Measurements from ENCODE around the gene SGMS1. TPM values are rescaled to one million over a fixed set of nuclear protein-coding genes. Genes with fewer than 3 reads are reported as not detected.

SGMS1 gene
- total RNA-seq, 1 experiment from 2014 or later = 24.7 TPM

- DNase-seq (ENCODE audit: unreplicated experiment) = no peak
- peaks cover 9% of the 10 kb centered on the region for H3K9me3 Mint-ChIP-seq (ENCODE audit: unreplicated experiment)
- H3K36me3 Mint-ChIP-seq (ENCODE audit: insufficient read depth, unreplicated experiment) = peaks cover 12% of the 10 kb centered on the region
- POLR2A ChIA-PET = interaction anchor here (0.7 to 1.8 kb wide), 3 partner anchors 24 to 118 kb away, joined by 3 to 5 read pairs (median 3); no protein-coding TSS in a partner anchor
- no peaks in the 10 kb centered on the region for H3K27me3 Mint-ChIP-seq (ENCODE audit: insufficient read depth, unreplicated experiment)
- CTCF ChIA-PET = interaction anchor here (0.5 kb wide), 1 partner anchor 96 kb away, joined by 3 read pairs; no protein-coding TSS in a partner anchor
- H3K4me1 Mint-ChIP-seq (ENCODE audit: insufficient read depth, unreplicated experiment) = peaks cover 12% of the 10 kb centered on the region
- no TSS peak for BruUV-seq (replicated peaks)
- no peak overlapping the region for H3K27ac Mint-ChIP-seq (ENCODE audit: low read depth, unreplicated experiment)
- H3K4me3 Mint-ChIP-seq (ENCODE audit: unreplicated experiment) = no peak overlapping the region
- intact Hi-C loops (cut with micrococcal nuclease) = no loop called here
- no peak for TF ChIP-seq CTCF (IDR thresholded peaks at IDR 0.05; ENCODE audit: unreplicated experiment)
Measured at GRCh38 chr10:50316174-50316573, 307.6 kb downstream of the SGMS1 start.

GRCh38 chr10:50315424-50315823, 308.3 kb downstream of the SGMS1 start:
- no peak for DNase-seq (ENCODE audit: unreplicated experiment)
- Mint-ChIP-seq H3K27ac (ENCODE audit: low read depth, unreplicated experiment) (no peak overlapping the region), H3K4me1 (ENCODE audit: insufficient read depth, unreplicated experiment) (peaks cover 12% of the 10 kb centered on the region), H3K4me3 (ENCODE audit: unreplicated experiment) (no peak overlapping the region), H3K27me3 (ENCODE audit: insufficient read depth, unreplicated experiment) (no peaks in the 10 kb centered on the region), H3K9me3 (ENCODE audit: unreplicated experiment) (peaks cover 9% of the 10 kb centered on the region), H3K36me3 (ENCODE audit: insufficient read depth, unreplicated experiment) (peaks cover 17% of the 10 kb centered on the region)
- intact Hi-C loops (cut with micrococcal nuclease) = no loop called here
- POLR2A ChIA-PET = interaction anchor here (0.7 to 1.8 kb wide), 4 partner anchors 9 to 103 kb away, joined by 3 to 5 read pairs (median 3); no protein-coding TSS in a partner anchor
- BruUV-seq (replicated peaks) = no TSS peak
- no peak for TF ChIP-seq CTCF (IDR thresholded peaks at IDR 0.05; ENCODE audit: unreplicated experiment)
- CTCF ChIA-PET = interaction anchor here (0.5 to 1.7 kb wide), 3 partner anchors 9 to 580 kb away, joined by 3 to 11 read pairs (median 4); no protein-coding TSS in a partner anchor

- intact Hi-C loops (cut with micrococcal nuclease) = loop anchor here (5.0 kb wide), 1 partner anchor 308 kb away; the partner anchor contains the start of gene SGMS1
- H3K36me3 Mint-ChIP-seq (ENCODE audit: insufficient read depth, unreplicated experiment) = peaks cover 25% of the 10 kb centered on the region
- CTCF ChIA-PET = interaction anchor here (0.5 to 1.7 kb wide), 3 partner anchors 10 to 386 kb away, joined by 3 to 11 read pairs (median 3); no protein-coding TSS in a partner anchor
- POLR2A ChIA-PET = interaction anchor here (0.7 to 3.1 kb wide), 6 partner anchors 10 to 189 kb away, joined by 3 to 26 read pairs (median 4); no protein-coding TSS in a partner anchor
- H3K4me3 Mint-ChIP-seq (ENCODE audit: unreplicated experiment) = no peak overlapping the region
- H3K27me3 Mint-ChIP-seq (ENCODE audit: insufficient read depth, unreplicated experiment) = no peaks in the 10 kb centered on the region
- no peak overlapping the region for H3K27ac Mint-ChIP-seq (ENCODE audit: low read depth, unreplicated experiment)
- no peak for TF ChIP-seq CTCF (IDR thresholded peaks at IDR 0.05; ENCODE audit: unreplicated experiment)
- H3K4me1 Mint-ChIP-seq (ENCODE audit: insufficient read depth, unreplicated experiment) = peaks cover 12% of the 10 kb centered on the region
- DNase-seq (ENCODE audit: unreplicated experiment) = no peak
- peaks cover 9% of the 10 kb centered on the region for H3K9me3 Mint-ChIP-seq (ENCODE audit: unreplicated experiment)
- no TSS peak for BruUV-seq (replicated peaks)
Measured at GRCh38 chr10:50314169-50315071, 309.3 kb downstream of the SGMS1 start.

Data from MCF 10A (cell line).